K562 (cell line): Measurements from ENCODE around the gene FPR1. TPM values are rescaled to one million over a fixed set of nuclear protein-coding genes. Genes with fewer than 3 reads are reported as not detected.

Experiments
- CBX3 ChIP-seq, 2 experiments: IDR thresholded peaks; 1 replicate in 1 of 2; 2 replicates in 1 of 2; pipeline ENCODE4 v1.6.1; 2012; ENCODE audit warnings: inconsistent platforms in 2 of 2, low read length in 2 of 2, borderline replicate concordance in 1 of 2, control low read depth in 1 of 2
- DNMT1 ChIP-seq: fragments of 450-650 bp; IDR thresholded peaks from 2 replicates; pipeline ENCODE4 v1.6.1; 2016; ENCODE audit warnings: antibody characterized with exemption, mild to moderate bottlenecking
- NCOR1 ChIP-seq: fragments of 450-650 bp; IDR thresholded peaks from 2 replicates; pipeline ENCODE4 v1.6.1; 2016; ENCODE audit warnings: mild to moderate bottlenecking, moderate library complexity
- NR1H2 ChIP-seq: sonication (generic); formaldehyde crosslinking; IDR thresholded peaks from 2 replicates; pipeline ENCODE4 v1.4.0; 2020; ENCODE audit warnings: mild to moderate bottlenecking, missing genetic modification reagents
- NR4A1 ChIP-seq, 2 experiments: fragments of 250-450 bp in 1 of 2; fragments of 450-650 bp in 1 of 2; sonication (Bioruptor Pico) in 1 of 2; IDR thresholded peaks; 2 replicates each; pipeline versions ENCODE4 v1.4.0 to v1.6.1; 2016 to 2020; ENCODE audit warnings: mild to moderate bottlenecking in 2 of 2, missing compliant biosample characterization in 1 of 2, missing genetic modification characterization in 1 of 2, moderate library complexity in 1 of 2
- RBFOX2 ChIP-seq: fragments of 200-400 bp; formaldehyde crosslinking; IDR thresholded peaks from 2 replicates; pipeline ENCODE4 v1.6.1; 2017; ENCODE audit warnings: low read depth, mild to moderate bottlenecking, low read length, moderate library complexity
- ZFX ChIP-seq: sonication (generic); formaldehyde crosslinking; IDR thresholded peaks from 2 replicates; pipeline ENCODE4 v1.8.0; 2022; ENCODE audit warnings: mild to moderate bottlenecking, missing genetic modification reagents, moderate library complexity
- ZNF146 ChIP-seq: IDR thresholded peaks from one replicate; pipeline ENCODE4 v1.6.1; 2018; ENCODE audit warnings: missing compliant biosample characterization; ENCODE audit not compliant: unreplicated experiment
- ZNF24 ChIP-seq: fragments of 450-650 bp; IDR thresholded peaks from 2 replicates; pipeline ENCODE4 v1.6.1; 2016
- ZNF431 ChIP-seq: sonication (generic); formaldehyde crosslinking; IDR thresholded peaks from 2 replicates; pipeline ENCODE4 v1.8.0; 2022; ENCODE audit warnings: mild to moderate bottlenecking, missing genetic modification reagents
- polyA plus RNA-seq, 8 experiments: library from polyadenylated mRNA; depleted of rRNA in 4 of 8; stranded (reverse) in 5 of 8; unstranded in 3 of 8; fragments of >200 nt; fragmentation: Nextera tagmentation in 2 of 8; fragmentation: Illumina TruSeq in 1 of 8; extraction: Ambion mirVana in 2 of 8; extraction: Trizol in 1 of 8; gene quantifications; 2 replicates each; pipeline versions ENCODE4 v1.2.1 to v1.2.3, GENCODE V29; 2011 to 2014; ENCODE audit warnings: inconsistent platforms in 1 of 8, missing spikeins in 1 of 8
- total RNA-seq, 7 experiments: library from RNA; depleted of rRNA in 6 of 7; stranded (reverse); fragments of >200 nt in 6 of 7; fragmentation: Illumina TruSeq in 2 of 7; extraction: Trizol in 2 of 7; gene quantifications; 2 replicates each; pipeline versions ENCODE4 v1.2.1 to v1.2.3, GENCODE V29; 2011 to 2021; ENCODE audit warnings: low replicate concordance in 1 of 7
- TF ChIP-seq, protein P1 (sequence below): fragments of 450-650 bp; IDR thresholded peaks from 2 replicates; pipeline ENCODE4 v1.6.1; 2016; ENCODE audit warnings: mild to moderate bottlenecking, moderate library complexity
- TF ChIP-seq, protein P2 (sequence below): fragments of 250-450 bp; sonication (Bioruptor Pico); IDR thresholded peaks from 2 replicates; pipeline ENCODE4 v1.4.0; 2020; ENCODE audit warnings: mild to moderate bottlenecking, moderate library complexity, borderline replicate concordance

Gene FPR1
- total and polyA plus RNA-seq, 9 of the 15 experiments (the other 6 are each of a cell fraction or from before 2014, with no cell fraction given), result 0.06 to 0.25 (median 0.14) TPM; not detected in 4

DNA sequence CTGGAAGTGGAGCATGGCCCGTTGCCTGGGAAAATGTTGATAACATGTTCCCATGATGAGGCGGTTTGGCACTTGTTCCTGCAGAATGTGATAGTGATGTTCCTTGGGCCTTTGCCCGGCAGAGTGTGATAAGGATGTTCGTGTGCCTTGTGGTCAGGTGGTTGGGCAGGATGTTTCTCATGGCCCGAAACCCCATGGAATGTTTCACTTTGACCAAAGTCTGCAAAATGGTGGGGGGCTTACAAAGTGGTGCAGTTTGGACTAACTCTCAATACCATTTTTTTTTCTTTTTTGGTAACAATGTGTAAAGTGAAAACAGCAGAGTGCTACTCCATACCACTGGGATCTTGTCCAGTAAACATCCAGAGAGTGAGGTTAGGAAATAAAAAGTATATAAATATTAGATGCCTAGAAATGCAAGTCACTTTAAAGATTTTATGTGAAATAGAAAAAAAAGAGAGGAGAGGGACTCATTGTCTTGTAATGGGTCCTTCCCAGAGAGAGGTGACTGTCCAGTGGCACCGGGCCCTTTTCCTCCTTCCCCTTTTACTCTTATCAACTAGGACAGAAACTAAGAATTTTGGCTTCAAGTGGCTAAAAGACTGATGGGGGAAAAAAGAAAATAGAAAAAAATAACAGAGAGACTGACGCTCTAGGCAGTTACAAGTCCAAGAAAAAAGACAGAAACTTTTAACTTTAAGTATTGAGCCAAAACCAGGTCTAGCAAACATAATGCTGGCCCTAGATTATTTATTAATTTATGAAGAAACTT is 49.0 kb upstream of the FPR1 start (continued):
- TF ChIP-seq, protein P1, sequence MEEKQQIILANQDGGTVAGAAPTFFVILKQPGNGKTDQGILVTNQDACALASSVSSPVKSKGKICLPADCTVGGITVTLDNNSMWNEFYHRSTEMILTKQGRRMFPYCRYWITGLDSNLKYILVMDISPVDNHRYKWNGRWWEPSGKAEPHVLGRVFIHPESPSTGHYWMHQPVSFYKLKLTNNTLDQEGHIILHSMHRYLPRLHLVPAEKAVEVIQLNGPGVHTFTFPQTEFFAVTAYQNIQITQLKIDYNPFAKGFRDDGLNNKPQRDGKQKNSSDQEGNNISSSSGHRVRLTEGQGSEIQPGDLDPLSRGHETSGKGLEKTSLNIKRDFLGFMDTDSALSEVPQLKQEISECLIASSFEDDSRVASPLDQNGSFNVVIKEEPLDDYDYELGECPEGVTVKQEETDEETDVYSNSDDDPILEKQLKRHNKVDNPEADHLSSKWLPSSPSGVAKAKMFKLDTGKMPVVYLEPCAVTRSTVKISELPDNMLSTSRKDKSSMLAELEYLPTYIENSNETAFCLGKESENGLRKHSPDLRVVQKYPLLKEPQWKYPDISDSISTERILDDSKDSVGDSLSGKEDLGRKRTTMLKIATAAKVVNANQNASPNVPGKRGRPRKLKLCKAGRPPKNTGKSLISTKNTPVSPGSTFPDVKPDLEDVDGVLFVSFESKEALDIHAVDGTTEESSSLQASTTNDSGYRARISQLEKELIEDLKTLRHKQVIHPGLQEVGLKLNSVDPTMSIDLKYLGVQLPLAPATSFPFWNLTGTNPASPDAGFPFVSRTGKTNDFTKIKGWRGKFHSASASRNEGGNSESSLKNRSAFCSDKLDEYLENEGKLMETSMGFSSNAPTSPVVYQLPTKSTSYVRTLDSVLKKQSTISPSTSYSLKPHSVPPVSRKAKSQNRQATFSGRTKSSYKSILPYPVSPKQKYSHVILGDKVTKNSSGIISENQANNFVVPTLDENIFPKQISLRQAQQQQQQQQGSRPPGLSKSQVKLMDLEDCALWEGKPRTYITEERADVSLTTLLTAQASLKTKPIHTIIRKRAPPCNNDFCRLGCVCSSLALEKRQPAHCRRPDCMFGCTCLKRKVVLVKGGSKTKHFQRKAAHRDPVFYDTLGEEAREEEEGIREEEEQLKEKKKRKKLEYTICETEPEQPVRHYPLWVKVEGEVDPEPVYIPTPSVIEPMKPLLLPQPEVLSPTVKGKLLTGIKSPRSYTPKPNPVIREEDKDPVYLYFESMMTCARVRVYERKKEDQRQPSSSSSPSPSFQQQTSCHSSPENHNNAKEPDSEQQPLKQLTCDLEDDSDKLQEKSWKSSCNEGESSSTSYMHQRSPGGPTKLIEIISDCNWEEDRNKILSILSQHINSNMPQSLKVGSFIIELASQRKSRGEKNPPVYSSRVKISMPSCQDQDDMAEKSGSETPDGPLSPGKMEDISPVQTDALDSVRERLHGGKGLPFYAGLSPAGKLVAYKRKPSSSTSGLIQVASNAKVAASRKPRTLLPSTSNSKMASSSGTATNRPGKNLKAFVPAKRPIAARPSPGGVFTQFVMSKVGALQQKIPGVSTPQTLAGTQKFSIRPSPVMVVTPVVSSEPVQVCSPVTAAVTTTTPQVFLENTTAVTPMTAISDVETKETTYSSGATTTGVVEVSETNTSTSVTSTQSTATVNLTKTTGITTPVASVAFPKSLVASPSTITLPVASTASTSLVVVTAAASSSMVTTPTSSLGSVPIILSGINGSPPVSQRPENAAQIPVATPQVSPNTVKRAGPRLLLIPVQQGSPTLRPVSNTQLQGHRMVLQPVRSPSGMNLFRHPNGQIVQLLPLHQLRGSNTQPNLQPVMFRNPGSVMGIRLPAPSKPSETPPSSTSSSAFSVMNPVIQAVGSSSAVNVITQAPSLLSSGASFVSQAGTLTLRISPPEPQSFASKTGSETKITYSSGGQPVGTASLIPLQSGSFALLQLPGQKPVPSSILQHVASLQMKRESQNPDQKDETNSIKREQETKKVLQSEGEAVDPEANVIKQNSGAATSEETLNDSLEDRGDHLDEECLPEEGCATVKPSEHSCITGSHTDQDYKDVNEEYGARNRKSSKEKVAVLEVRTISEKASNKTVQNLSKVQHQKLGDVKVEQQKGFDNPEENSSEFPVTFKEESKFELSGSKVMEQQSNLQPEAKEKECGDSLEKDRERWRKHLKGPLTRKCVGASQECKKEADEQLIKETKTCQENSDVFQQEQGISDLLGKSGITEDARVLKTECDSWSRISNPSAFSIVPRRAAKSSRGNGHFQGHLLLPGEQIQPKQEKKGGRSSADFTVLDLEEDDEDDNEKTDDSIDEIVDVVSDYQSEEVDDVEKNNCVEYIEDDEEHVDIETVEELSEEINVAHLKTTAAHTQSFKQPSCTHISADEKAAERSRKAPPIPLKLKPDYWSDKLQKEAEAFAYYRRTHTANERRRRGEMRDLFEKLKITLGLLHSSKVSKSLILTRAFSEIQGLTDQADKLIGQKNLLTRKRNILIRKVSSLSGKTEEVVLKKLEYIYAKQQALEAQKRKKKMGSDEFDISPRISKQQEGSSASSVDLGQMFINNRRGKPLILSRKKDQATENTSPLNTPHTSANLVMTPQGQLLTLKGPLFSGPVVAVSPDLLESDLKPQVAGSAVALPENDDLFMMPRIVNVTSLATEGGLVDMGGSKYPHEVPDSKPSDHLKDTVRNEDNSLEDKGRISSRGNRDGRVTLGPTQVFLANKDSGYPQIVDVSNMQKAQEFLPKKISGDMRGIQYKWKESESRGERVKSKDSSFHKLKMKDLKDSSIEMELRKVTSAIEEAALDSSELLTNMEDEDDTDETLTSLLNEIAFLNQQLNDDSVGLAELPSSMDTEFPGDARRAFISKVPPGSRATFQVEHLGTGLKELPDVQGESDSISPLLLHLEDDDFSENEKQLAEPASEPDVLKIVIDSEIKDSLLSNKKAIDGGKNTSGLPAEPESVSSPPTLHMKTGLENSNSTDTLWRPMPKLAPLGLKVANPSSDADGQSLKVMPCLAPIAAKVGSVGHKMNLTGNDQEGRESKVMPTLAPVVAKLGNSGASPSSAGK, result peak; percentile 81
- TF ChIP-seq ZFX (peak; percentile 72), ZNF146 (CRISPR knock-in tag) (no peak), RBFOX2 (no peak), ZNF24 (no peak), ZNF431 (CRISPR knock-in tag) (no peak), NR1H2 (CRISPR knock-in tag) (no peak), CBX3 (IDR thresholded peaks at IDR 0.05; ENCODE audit: borderline replicate concordance in 1 of 2, low read length in 2 of 2) (peak in 1 of 2 experiments; percentile 61; a peak in 1 of 3 replicates), DNMT1 (no peak), NR4A1 (CRISPR knock-in tag; IDR thresholded peaks at IDR 0.05) (peak; percentile 92), NR4A1 (tag; IDR thresholded peaks at IDR 0.05) (peak; percentile 78), NCOR1 (peak; percentile 97)
- TF ChIP-seq, protein P2, sequence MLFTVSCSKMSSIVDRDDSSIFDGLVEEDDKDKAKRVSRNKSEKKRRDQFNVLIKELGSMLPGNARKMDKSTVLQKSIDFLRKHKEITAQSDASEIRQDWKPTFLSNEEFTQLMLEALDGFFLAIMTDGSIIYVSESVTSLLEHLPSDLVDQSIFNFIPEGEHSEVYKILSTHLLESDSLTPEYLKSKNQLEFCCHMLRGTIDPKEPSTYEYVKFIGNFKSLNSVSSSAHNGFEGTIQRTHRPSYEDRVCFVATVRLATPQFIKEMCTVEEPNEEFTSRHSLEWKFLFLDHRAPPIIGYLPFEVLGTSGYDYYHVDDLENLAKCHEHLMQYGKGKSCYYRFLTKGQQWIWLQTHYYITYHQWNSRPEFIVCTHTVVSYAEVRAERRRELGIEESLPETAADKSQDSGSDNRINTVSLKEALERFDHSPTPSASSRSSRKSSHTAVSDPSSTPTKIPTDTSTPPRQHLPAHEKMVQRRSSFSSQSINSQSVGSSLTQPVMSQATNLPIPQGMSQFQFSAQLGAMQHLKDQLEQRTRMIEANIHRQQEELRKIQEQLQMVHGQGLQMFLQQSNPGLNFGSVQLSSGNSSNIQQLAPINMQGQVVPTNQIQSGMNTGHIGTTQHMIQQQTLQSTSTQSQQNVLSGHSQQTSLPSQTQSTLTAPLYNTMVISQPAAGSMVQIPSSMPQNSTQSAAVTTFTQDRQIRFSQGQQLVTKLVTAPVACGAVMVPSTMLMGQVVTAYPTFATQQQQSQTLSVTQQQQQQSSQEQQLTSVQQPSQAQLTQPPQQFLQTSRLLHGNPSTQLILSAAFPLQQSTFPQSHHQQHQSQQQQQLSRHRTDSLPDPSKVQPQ (CRISPR knock-in tag), result no peak
